ENCODE data around the gene HAND2.

The HAND2 gene

GRCh38 chr4:173517781-173518424 lies 12.1 kb downstream of the HAND2 start:
- no peak for TF ChIP-seq CTCF (IDR thresholded peaks at IDR 0.05; ENCODE audit: extremely low read depth, missing control alignments)
- DNase-seq (ENCODE audit: low spot score), result no peak

GRCh38 chr4:173516621-173517524 lies 13.2 kb downstream of the HAND2 start:
- TF ChIP-seq CTCF (IDR thresholded peaks at IDR 0.05; ENCODE audit: extremely low read depth, missing control alignments), result no peak
- no peak for DNase-seq (ENCODE audit: low spot score)

- no peak for DNase-seq (ENCODE audit: low spot score)
- TF ChIP-seq CTCF (IDR thresholded peaks at IDR 0.05; ENCODE audit: extremely low read depth, missing control alignments), result no peak
Observed at GRCh38 chr4:173515458-173515857, 14.6 kb downstream of the HAND2 start.

- TF ChIP-seq CTCF (IDR thresholded peaks at IDR 0.05; ENCODE audit: extremely low read depth, missing control alignments), result no peak
- DNase-seq (ENCODE audit: low spot score), result no peak
Observed at GRCh38 chr4:173514641-173515217, 15.3 kb downstream of the HAND2 start.

GRCh38 chr4:173513651-173514050 lies 16.4 kb downstream of the HAND2 start:
- no peak for DNase-seq (ENCODE audit: low spot score)
- TF ChIP-seq CTCF (IDR thresholded peaks at IDR 0.05; ENCODE audit: extremely low read depth, missing control alignments), result no peak

GRCh38 chr4:173511787-173512361 lies 18.2 kb downstream of the HAND2 start:
- no peak for DNase-seq (ENCODE audit: low spot score)
- no peak for TF ChIP-seq CTCF (IDR thresholded peaks at IDR 0.05; ENCODE audit: extremely low read depth, missing control alignments)
